Smooth muscle cell (in vitro differentiated cells): ENCODE measurements around the gene SEZ6. TPM values are rescaled to one million over a fixed set of nuclear protein-coding genes. Genes with fewer than 3 reads are reported as not detected.

Experiments used
- DNase-seq: peaks from one replicate; lab custom pipeline; 2025; ENCODE audit not compliant: unreplicated experiment; lab: John Stamatoyannopoulos, UW
- H2AFZ ChIP-seq: fragments of 200-600 bp; sonication (generic); 2 replicates; pipeline ENCODE4 v1.6.0; 2016; ENCODE audit warnings: antibody characterized with exemption, low read depth, mild to moderate bottlenecking
- H3F3A ChIP-seq: fragments of 200-600 bp; sonication (generic); 2 replicates; pipeline ENCODE4 v1.6.0; 2017; ENCODE audit warnings: antibody characterized with exemption, low read depth
- H3K27ac ChIP-seq: fragments of 200-600 bp; sonication (generic); 2 replicates; pipeline ENCODE4 v1.5.1; 2016; ENCODE audit warnings: low read depth, mild to moderate bottlenecking
- H3K27me3 ChIP-seq: fragments of 200-600 bp; sonication (generic); 2 replicates; pipeline ENCODE4 v1.6.1; 2016; ENCODE audit warnings: low read depth, mild to moderate bottlenecking
- H3K36me3 ChIP-seq: fragments of 200-600 bp; sonication (generic); 2 replicates; pipeline ENCODE4 v1.5.1; 2016; ENCODE audit warnings: low read depth
- H3K4me1 ChIP-seq: fragments of 200-600 bp; sonication (generic); 2 replicates; pipeline ENCODE4 v1.5.1; 2016; ENCODE audit warnings: low read depth
- H3K4me2 ChIP-seq: fragments of 200-600 bp; sonication (generic); 2 replicates; pipeline ENCODE4 v1.6.0; 2016; ENCODE audit warnings: mild to moderate bottlenecking
- H3K4me3 ChIP-seq: fragments of 200-600 bp; sonication (generic); 2 replicates; pipeline ENCODE4 v1.5.1; 2016; ENCODE audit warnings: mild to moderate bottlenecking
- H3K79me2 ChIP-seq: fragments of 200-600 bp; sonication (generic); 2 replicates; pipeline ENCODE4 v1.6.0; 2016; ENCODE audit warnings: low read depth, mild to moderate bottlenecking
- H3K9ac ChIP-seq: fragments of 200-600 bp; sonication (generic); 2 replicates; pipeline ENCODE4 v1.6.0; 2016; ENCODE audit warnings: low read depth
- H3K9me3 ChIP-seq: fragments of 200-600 bp; sonication (generic); replicated peaks from 2 replicates; pipeline ENCODE4 v1.5.1; 2016; ENCODE audit warnings: low read depth
- H4K20me1 ChIP-seq: fragments of 200-600 bp; sonication (generic); 2 replicates; pipeline ENCODE4 v1.6.0; 2016; ENCODE audit warnings: low read depth
- WGBS: methylation state at CpG from one replicate; pipeline ENCODE4 v1.1.7; 2016; ENCODE audit warnings: low lambda C conversion rate; 5-methylcytosine and 5-hydroxymethylcytosine counted together
- polyA plus RNA-seq: library from polyadenylated mRNA; unstranded; fragments of >200 nt; fragmentation: Nextera tagmentation; extraction: Ambion mirVana; gene quantifications from 2 replicates; pipeline ENCODE4 v1.2.1, GENCODE V29; 2016
- total RNA-seq: library from RNA; depleted of rRNA; stranded (reverse); fragments of >200 nt; gene quantifications from 2 replicates; pipeline ENCODE4 v1.2.3, GENCODE V29; 2014
- TF ChIP-seq, protein P1 (sequence below): fragments of 200-600 bp; sonication (generic); IDR thresholded peaks from 2 replicates; pipeline ENCODE4 v1.5.1; 2017; ENCODE audit warnings: borderline replicate concordance, mild to moderate bottlenecking, antibody characterized with exemption; ENCODE audit not compliant: insufficient read depth, poor library complexity, severe bottlenecking

The SEZ6 gene
- total and polyA plus RNA-seq, 2 experiments from 2014 or later, result not detected

GRCh38 chr17:29010129-29010528, 4.3 kb upstream of the SEZ6 start:
- Histone ChIP-seq H3K36me3 (no peaks in the 10 kb centered on the region), H3K27me3 (peaks cover 16% of the 10 kb centered on the region), H3K79me2 (no peaks in the 10 kb centered on the region), H4K20me1 (peaks cover 6% of the 10 kb centered on the region), H3K4me2 (no peak overlapping the region), H3K9ac (no peak overlapping the region), H3K4me3 (no peak overlapping the region), H3K27ac (no peak overlapping the region), H3F3A (no peaks in the 10 kb centered on the region), H3K9me3 (no peaks in the 10 kb centered on the region), H3K4me1 (peaks cover 21% of the 10 kb centered on the region), H2AFZ (no peak overlapping the region)
- WGBS, result 51% methylated on average over 3 of the region's 3 CpGs
- TF ChIP-seq, protein P1, sequence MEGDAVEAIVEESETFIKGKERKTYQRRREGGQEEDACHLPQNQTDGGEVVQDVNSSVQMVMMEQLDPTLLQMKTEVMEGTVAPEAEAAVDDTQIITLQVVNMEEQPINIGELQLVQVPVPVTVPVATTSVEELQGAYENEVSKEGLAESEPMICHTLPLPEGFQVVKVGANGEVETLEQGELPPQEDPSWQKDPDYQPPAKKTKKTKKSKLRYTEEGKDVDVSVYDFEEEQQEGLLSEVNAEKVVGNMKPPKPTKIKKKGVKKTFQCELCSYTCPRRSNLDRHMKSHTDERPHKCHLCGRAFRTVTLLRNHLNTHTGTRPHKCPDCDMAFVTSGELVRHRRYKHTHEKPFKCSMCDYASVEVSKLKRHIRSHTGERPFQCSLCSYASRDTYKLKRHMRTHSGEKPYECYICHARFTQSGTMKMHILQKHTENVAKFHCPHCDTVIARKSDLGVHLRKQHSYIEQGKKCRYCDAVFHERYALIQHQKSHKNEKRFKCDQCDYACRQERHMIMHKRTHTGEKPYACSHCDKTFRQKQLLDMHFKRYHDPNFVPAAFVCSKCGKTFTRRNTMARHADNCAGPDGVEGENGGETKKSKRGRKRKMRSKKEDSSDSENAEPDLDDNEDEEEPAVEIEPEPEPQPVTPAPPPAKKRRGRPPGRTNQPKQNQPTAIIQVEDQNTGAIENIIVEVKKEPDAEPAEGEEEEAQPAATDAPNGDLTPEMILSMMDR, result no peak
- no peak for DNase-seq

GRCh38 chr17:29008591-29008990, 2.8 kb upstream of the SEZ6 start:
- Histone ChIP-seq H3K79me2 (no peaks in the 10 kb centered on the region), H3K4me1 (peaks cover 21% of the 10 kb centered on the region), H3K4me2 (no peak overlapping the region), H3K4me3 (no peak overlapping the region), H4K20me1 (peaks cover 6% of the 10 kb centered on the region), H3F3A (no peaks in the 10 kb centered on the region), H3K36me3 (no peaks in the 10 kb centered on the region), H3K27me3 (peaks cover 25% of the 10 kb centered on the region), H3K9me3 (no peaks in the 10 kb centered on the region), H2AFZ (no peak overlapping the region), H3K9ac (no peak overlapping the region), H3K27ac (no peak overlapping the region)
- TF ChIP-seq, protein P1, result no peak
- no peak for DNase-seq
- WGBS, result 88% methylated on average over 3 of the region's 3 CpGs

DNA sequence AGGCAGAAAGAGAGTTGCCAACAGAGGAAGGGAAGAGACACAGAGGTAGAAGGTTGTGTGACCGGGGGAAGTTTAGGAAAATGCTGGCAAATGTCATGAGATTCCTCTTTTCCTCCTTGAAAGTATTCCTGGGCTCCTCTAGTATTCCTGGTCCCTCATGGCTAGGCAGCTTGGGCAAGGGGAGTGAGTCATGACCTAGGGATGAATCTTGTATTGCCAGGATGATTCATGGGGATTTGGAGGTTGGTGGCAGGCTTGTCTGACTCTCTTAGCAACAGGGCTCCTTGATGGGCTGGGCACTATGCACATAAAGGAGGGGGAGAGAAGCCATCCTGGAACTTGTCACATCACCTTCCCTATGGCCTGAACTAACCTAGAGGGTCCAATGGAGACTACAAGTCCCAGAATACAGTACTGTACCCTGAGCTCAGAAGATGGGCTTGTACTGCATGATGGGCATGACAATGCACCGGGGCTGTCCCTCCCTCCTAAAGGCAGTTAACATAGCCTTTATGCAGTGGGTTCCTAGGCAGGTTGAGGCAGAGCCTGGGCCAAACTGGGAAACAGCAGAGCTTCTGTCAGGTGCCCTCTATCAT, 2.1 kb upstream of the SEZ6 start:
- peak overlapping the region; percentile 21 for H3K27ac ChIP-seq
- H3K4me3 ChIP-seq, result no peak overlapping the region
- H3K9me3 ChIP-seq, result no peaks in the 10 kb centered on the region
- H3K9ac ChIP-seq, result no peak overlapping the region
- no peaks in the 10 kb centered on the region for H3K36me3 ChIP-seq
- H3K79me2 ChIP-seq, result no peaks in the 10 kb centered on the region
- no peaks in the 10 kb centered on the region for H3F3A ChIP-seq
- DNase-seq, result no peak
- H3K4me2 ChIP-seq, result peak overlapping the region; percentile 29
- TF ChIP-seq, protein P1, result no peak
- WGBS, result 40% methylated on average over 2 of the region's 2 CpGs
- no peak overlapping the region for H2AFZ ChIP-seq
- peaks cover 29% of the 10 kb centered on the region for H3K27me3 ChIP-seq
- peaks cover 21% of the 10 kb centered on the region for H3K4me1 ChIP-seq
- H4K20me1 ChIP-seq, result peaks cover 6% of the 10 kb centered on the region

DNA sequence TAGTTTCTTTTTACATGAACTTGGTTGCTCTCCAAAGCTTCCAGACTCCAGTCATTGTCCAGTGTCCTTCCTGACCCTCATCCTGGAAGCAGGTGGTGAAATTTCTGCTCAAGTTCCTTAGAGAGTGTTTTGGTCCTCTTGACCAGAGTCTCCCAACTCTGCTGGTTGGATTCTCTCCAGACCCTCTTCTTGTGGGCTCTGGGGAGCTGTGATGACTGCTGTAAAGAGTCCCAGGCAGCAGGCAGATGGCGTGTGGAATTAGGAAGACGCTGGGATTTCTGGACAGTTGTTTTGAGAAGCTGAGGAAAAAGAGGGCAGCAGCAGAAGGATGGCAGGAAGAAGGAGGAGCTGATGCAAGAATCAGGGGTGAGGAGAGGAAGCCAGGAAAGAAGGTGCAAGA, 1.6 kb upstream of the SEZ6 start:
- H3K9ac ChIP-seq, result no peak overlapping the region

More for the DNA sequence above, 1.6 kb upstream of the SEZ6 start:
- Histone ChIP-seq H3K9me3 (no peaks in the 10 kb centered on the region), H3K4me3 (no peak overlapping the region), H3K27me3 (peaks cover 29% of the 10 kb centered on the region), H3K4me2 (peak overlapping the region; percentile 29), H4K20me1 (peaks cover 6% of the 10 kb centered on the region), H3K4me1 (peaks cover 21% of the 10 kb centered on the region), H3K36me3 (no peaks in the 10 kb centered on the region), H3K79me2 (no peaks in the 10 kb centered on the region), H3K27ac (peak overlapping the region; percentile 21), H3F3A (no peaks in the 10 kb centered on the region), H2AFZ (no peak overlapping the region)
- TF ChIP-seq, protein P1, result no peak
- WGBS, result 27% methylated on average over 2 of the region's 2 CpGs
- no peak for DNase-seq
